NB4 (cell line): ENCODE data around the gene TMEM187.

Experiments
- DNase-seq: peaks from one replicate; pipeline ENCODE4 v3.0.0; 2010; ENCODE audit warnings: low read depth
- H3K4me3 ChIP-seq: one replicate; pipeline ENCODE4 v1.5.1; 2011; ENCODE audit warnings: mild to moderate bottlenecking, low read depth, low read length, moderate library complexity
- CTCF ChIP-seq: IDR thresholded peaks from one replicate; pipeline ENCODE4 v1.5.1; 2012; ENCODE audit warnings: low read depth, low read length
- MAX ChIP-seq: IDR thresholded peaks from 2 replicates; pipeline ENCODE4 v1.6.1; 2011; ENCODE audit warnings: low read depth, low read length
- MYC ChIP-seq: IDR thresholded peaks from 2 replicates; pipeline ENCODE4 v1.6.1; 2011; ENCODE audit warnings: low read depth, low read length
- POLR2A ChIP-seq: IDR thresholded peaks from 2 replicates; pipeline ENCODE4 v1.6.1; 2011; ENCODE audit warnings: mild to moderate bottlenecking; ENCODE audit not compliant: insufficient read length; ENCODE audit errors: extremely low read depth

Gene TMEM187

GRCh38 chrX:153967536-153968224 is 4.9 kb upstream of the TMEM187 start:
- peak; percentile 59 for DNase-seq
- peak overlapping the region; percentile 90 for H3K4me3 ChIP-seq
- TF ChIP-seq POLR2A (no peak), CTCF (no peak), MYC (no peak), MAX (no peak)

- H3K4me3 ChIP-seq: peak overlapping the region; percentile 90
- no peak for DNase-seq
- TF ChIP-seq POLR2A (no peak), MYC (no peak), CTCF (no peak), MAX (no peak)
These were observed 4.3 kb upstream of the TMEM187 start for GRCh38 chrX:153968255-153968654.

- peak; percentile 74 for DNase-seq
- TF ChIP-seq CTCF: peak; percentile 38
- no peak for TF ChIP-seq MAX
- peak overlapping the region; percentile 90 for H3K4me3 ChIP-seq
These were observed 3.8 kb upstream of the TMEM187 start for GRCh38 chrX:153968754-153969124.

- DNase-seq: peak; percentile 57
- TF ChIP-seq MAX (no peak), POLR2A (no peak), CTCF (no peak), MYC (no peak)
- H3K4me3 ChIP-seq: peak overlapping the region; percentile 90
These were observed 3.2 kb upstream of the TMEM187 start for GRCh38 chrX:153969125-153969903.

GRCh38 chrX:153969904-153970356 is 2.6 kb upstream of the TMEM187 start:
- no peak for DNase-seq
- no peak for TF ChIP-seq CTCF
- TF ChIP-seq MYC: no peak
- TF ChIP-seq POLR2A: peak; percentile 15

More at GRCh38 chrX:153969904-153970356, 2.6 kb upstream of the TMEM187 start:
- peak overlapping the region; percentile 90 for H3K4me3 ChIP-seq
